Measurements from ENCODE around the gene PRELP.

PRELP gene

DNA sequence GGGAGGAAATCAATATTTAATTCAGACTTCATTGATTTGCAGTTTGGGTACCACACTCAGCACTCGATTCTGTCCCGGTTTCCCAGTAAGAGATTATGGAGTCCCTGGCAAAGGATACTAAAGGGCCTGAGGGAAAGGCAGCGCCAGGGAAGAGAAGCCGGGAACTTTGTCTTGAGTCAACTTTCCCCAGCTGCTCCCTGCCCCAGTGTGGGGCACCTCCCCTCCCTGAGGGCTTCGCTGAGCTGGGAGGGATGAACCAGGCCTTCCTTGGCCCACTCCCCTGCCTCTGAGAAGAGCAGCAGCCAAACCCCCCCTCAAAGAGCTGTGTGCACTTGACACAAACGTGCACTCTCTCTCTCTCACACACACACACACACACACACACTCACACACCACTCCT is 51.0 kb downstream of the PRELP start:
- no peak for DNase-seq

DNA sequence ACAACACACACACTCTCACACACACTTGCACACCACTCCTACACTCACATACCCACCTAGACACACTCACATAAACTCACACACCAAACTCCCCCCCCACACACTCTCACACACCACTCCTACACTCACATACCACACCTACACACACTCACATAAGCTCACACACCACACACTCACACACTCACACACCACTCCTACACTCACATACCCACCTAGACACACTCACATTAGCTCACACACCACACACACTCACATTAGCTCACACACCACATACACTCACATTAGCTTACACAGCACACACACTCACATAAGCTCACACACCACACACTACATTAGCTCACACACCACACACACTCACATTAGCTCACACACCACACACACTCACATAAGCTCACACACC is 51.4 kb downstream of the PRELP start:
- no peak for DNase-seq

DNA sequence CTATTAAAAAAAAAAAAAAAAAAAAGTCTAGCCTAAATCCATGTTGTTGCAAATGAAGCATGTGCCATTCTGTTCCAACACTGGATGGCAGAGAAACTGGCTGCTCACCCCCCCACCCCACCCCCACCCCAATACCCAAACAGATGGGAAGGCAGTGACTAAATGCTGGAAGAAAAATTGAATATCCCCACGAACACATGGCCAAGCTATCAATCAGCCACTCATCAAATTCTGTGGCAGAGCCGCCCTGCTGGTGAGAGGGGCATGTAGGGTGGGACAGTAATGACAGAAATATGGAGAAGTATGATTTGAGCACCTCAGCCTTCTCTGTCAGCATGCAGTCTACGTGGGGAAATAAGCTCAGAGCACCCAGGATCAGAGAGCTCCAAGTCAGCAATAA is 52.5 kb downstream of the PRELP start:
- no peak for DNase-seq

GRCh38 chr1:203528976-203529835 is 53.6 kb downstream of the PRELP start:
- DNase-seq: no peak

- DNase-seq: no peak
Observed at GRCh38 chr1:203531063-203531462, 55.5 kb downstream of the PRELP start.

DNA sequence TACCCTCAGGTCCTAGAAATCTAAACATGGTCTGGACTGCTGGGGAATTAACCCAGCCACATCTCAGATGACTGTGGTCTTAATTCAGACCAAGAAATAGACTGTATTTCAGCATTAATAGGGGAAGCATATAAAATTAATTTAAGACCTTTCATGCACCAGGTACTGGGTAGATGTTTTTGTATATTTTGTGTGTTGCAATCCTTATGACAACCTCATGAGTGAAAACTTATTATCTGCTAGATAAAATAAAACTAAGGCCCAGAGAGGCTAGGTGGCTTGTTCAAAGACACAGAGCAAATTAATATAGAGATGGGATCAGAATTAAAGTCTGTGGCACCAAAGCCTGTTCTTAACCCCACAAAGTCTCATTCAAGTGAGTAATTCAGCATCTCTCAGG is 58.4 kb downstream of the PRELP start:
- no peak for DNase-seq

DNA sequence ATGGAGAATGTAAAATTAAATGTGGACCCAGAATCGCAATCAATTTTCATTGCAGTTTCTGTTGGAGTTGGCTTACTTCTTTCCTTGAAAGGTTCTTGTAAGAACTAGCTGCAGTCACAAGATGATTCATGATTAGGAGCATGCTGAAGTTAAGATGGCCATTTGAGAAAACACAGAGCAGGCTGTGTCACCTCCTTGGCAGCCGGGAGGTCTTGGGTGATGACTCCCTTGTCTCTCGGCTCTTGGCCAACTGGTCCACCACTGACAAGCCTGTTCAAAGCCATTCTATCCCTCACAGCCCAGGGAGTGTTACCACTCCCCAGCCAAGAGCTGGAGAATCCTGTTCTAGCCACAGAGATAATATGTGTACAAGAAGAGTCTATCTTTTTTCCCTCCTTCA is 58.9 kb downstream of the PRELP start:
- no peak for DNase-seq

- DNase-seq: no peak
Observed at GRCh38 chr1:203536575-203536974, 61.0 kb downstream of the PRELP start.

- no peak for DNase-seq
Observed at GRCh38 chr1:203536980-203537455, 61.4 kb downstream of the PRELP start.

- no peak for DNase-seq
Observed at GRCh38 chr1:203537806-203538464, 62.3 kb downstream of the PRELP start.

GRCh38 chr1:203538726-203539125 is 63.1 kb downstream of the PRELP start:
- DNase-seq: no peak

DNA sequence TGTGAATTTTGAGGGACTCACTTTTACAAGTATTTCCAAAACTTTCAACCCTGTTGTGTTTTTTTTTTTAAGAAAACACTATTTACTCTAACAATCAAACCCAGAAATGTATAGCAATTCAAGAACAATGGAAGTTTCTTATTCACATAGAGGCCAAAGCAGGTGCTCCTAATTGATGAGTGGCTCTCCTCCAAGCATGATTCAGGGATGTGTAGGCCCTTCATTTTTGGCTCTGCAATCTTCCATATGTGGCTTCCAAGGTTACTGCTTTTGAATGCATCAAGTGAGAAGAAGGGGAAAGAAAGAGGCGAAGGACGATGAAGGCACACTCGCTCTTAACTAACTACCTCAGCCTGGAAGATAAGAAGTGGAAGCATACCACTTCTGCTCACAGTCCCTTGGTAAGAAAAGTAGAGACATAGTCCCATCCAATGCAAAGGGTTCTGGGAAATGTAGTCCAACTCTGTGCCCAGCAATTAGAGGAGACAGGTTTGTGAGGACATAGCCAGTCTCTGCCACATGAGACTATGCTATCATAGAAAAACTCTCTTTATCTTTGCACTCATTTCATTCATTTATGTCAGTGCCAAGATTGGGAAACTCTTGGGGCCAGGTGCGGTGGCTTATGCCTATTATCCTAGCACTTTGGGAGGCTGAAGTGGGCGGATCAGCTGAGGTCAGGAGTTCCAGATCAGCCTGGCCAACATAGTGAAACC is 64.4 kb downstream of the PRELP start:
- DNase-seq: no peak
